Effector memory CD8-positive, alpha-beta T cell (primary cell): ENCODE results near the gene CLEC4F.
A peak's percentile ranks its signal among the peaks of the same experiment; 100 is the strongest.

ENCODE experiments used
- ATAC-seq: fragments of 150-1000 bp; cut with Tn5 transposase; replicated peaks from 2 replicates; pipeline ENCODE4 v1.10.0; 2021; ENCODE audit warnings: mild to moderate bottlenecking, moderate library complexity
- DNase-seq, 3 experiments: peaks; one replicate each; pipeline ENCODE4 v3.0.0; 2021
- H3K27ac Mint-ChIP-seq, 2 donors: one replicate each; pipeline ENCODE4 v1.8.0; 2022; ENCODE audit warnings: mild to moderate bottlenecking in 2 of 2, mixed read lengths in 2 of 2, moderate library complexity in 2 of 2
- H3K27me3 Mint-ChIP-seq, 2 donors: one replicate each; pipeline ENCODE4 v1.8.0; 2022; ENCODE audit warnings: mixed read lengths in 2 of 2
- H3K36me3 Mint-ChIP-seq: one replicate; pipeline ENCODE4 v1.8.0; 2022; ENCODE audit warnings: mild to moderate bottlenecking, moderate library complexity, mixed read lengths; ENCODE audit not compliant: insufficient read depth
- H3K4me1 Mint-ChIP-seq, 2 donors: one replicate each; pipeline ENCODE4 v1.8.0; 2022; ENCODE audit warnings: low read depth in 2 of 2, mixed read lengths in 2 of 2
- H3K4me3 Mint-ChIP-seq, 2 donors: one replicate each; pipeline ENCODE4 v1.8.0; 2022; ENCODE audit warnings: mild to moderate bottlenecking in 2 of 2, mixed read lengths in 2 of 2, moderate library complexity in 2 of 2
- H3K9me3 Mint-ChIP-seq, 2 donors: one replicate each; pipeline ENCODE4 v1.8.0; 2022; ENCODE audit warnings: mixed read lengths in 2 of 2

CLEC4F gene

GRCh38 chr2:70769450-70769849 lies 50.9 kb downstream of the CLEC4F start:
- no peak overlapping the region for H3K27ac Mint-ChIP-seq
- H3K27me3 Mint-ChIP-seq, result peaks cover 84 to 92% of the 10 kb centered on the region in 2 donors
- no peaks in the 10 kb centered on the region for H3K36me3 Mint-ChIP-seq
- no peak for DNase-seq
- H3K4me1 Mint-ChIP-seq, result peaks cover 12 to 14% of the 10 kb centered on the region in 2 donors
- no peak for ATAC-seq
- peak overlapping the region in 1 of 2 donors; percentile 71 for H3K4me3 Mint-ChIP-seq
- no peaks in the 10 kb centered on the region for H3K9me3 Mint-ChIP-seq

- H3K27ac Mint-ChIP-seq, result peak overlapping the region in 1 of 2 donors; percentile 81
- ATAC-seq (no peak), DNase-seq (no peak)
- no peaks in the 10 kb centered on the region for H3K9me3 Mint-ChIP-seq
- H3K27me3 Mint-ChIP-seq, result peaks cover 82 to 90% of the 10 kb centered on the region in 2 donors
- H3K4me3 Mint-ChIP-seq, result peak overlapping the region; percentile 71 to 76
- peaks cover 12 to 14% of the 10 kb centered on the region in 2 donors for H3K4me1 Mint-ChIP-seq
- no peaks in the 10 kb centered on the region for H3K36me3 Mint-ChIP-seq
Observed at GRCh38 chr2:70768590-70769085, 51.8 kb downstream of the CLEC4F start.

- Mint-ChIP-seq H3K27me3 (peaks cover 75 to 88% of the 10 kb centered on the region in 2 donors), H3K4me3 (peak within 1 kb of the TSS; percentile 71 to 86), H3K9me3 (no peaks in the 10 kb centered on the region), H3K27ac (peak within 1 kb of the TSS; percentile 81 to 83), H3K36me3 (no peaks in the 10 kb centered on the region), H3K4me1 (peaks cover 12 to 14% of the 10 kb centered on the region in 2 donors)
- ATAC-seq (peak; percentile 77), DNase-seq (peak in 1 of 3 experiments; percentile 18)
Observed at GRCh38 chr2:70767699-70768589, 52.5 kb downstream of the CLEC4F start, which contains the start of gene ADD2. Gene ADD2, minus strand, starts transcription at chr2:70768200. Its CDS starts 61,792 bp downstream, at chr2:70706408.

- peak; percentile 39 for ATAC-seq
Observed at GRCh38 chr2:70767079-70767698, 53.2 kb downstream of the CLEC4F start.

GRCh38 chr2:70766357-70767078 lies 53.9 kb downstream of the CLEC4F start:
- peak overlapping the region; percentile 70 to 78 for H3K4me3 Mint-ChIP-seq
- peaks cover 70 to 81% of the 10 kb centered on the region in 2 donors for H3K27me3 Mint-ChIP-seq
- ATAC-seq (no peak), DNase-seq (no peak)
- H3K9me3 Mint-ChIP-seq, result no peaks in the 10 kb centered on the region
- peaks cover 12 to 14% of the 10 kb centered on the region in 2 donors for H3K4me1 Mint-ChIP-seq
- H3K27ac Mint-ChIP-seq, result peak overlapping the region in 1 of 2 donors; percentile 0
- no peaks in the 10 kb centered on the region for H3K36me3 Mint-ChIP-seq

More at GRCh38 chr2:70767079-70767698, 53.2 kb downstream of the CLEC4F start:
- H3K4me3 Mint-ChIP-seq, result peak overlapping the region; percentile 70 to 86
- H3K4me1 Mint-ChIP-seq, result peaks cover 12 to 14% of the 10 kb centered on the region in 2 donors
- peak overlapping the region in 1 of 2 donors; percentile 83 for H3K27ac Mint-ChIP-seq
- no peaks in the 10 kb centered on the region for H3K9me3 Mint-ChIP-seq
- no peaks in the 10 kb centered on the region for H3K36me3 Mint-ChIP-seq
- H3K27me3 Mint-ChIP-seq, result peaks cover 69 to 84% of the 10 kb centered on the region in 2 donors
- no peak for DNase-seq

GRCh38 chr2:70765507-70765906 lies 54.9 kb downstream of the CLEC4F start:
- ATAC-seq (no peak), DNase-seq (no peak)
- Mint-ChIP-seq H3K36me3 (no peaks in the 10 kb centered on the region), H3K27ac (no peak overlapping the region), H3K9me3 (no peaks in the 10 kb centered on the region), H3K4me3 (no peak overlapping the region), H3K4me1 (peaks cover 12 to 14% of the 10 kb centered on the region in 2 donors), H3K27me3 (peaks cover 67 to 80% of the 10 kb centered on the region in 2 donors)

- peaks cover 54 to 69% of the 10 kb centered on the region in 2 donors for H3K27me3 Mint-ChIP-seq
Observed at GRCh38 chr2:70759446-70759845, 61.0 kb downstream of the CLEC4F start.

More at GRCh38 chr2:70759446-70759845, 61.0 kb downstream of the CLEC4F start:
- no peaks in the 10 kb centered on the region for H3K4me1 Mint-ChIP-seq
- DNase-seq (no peak), ATAC-seq (no peak)
- H3K27ac Mint-ChIP-seq, result no peak overlapping the region
- H3K9me3 Mint-ChIP-seq, result no peaks in the 10 kb centered on the region
- H3K36me3 Mint-ChIP-seq, result no peaks in the 10 kb centered on the region
- H3K4me3 Mint-ChIP-seq, result no peak overlapping the region
